Loucy (cell line): Measurements from ENCODE around the gene FBLL1.

ENCODE experiments used
- H2AFZ ChIP-seq: fragments of 200-600 bp; sonication (generic); 2 replicates; pipeline ENCODE4 v1.6.0; 2016; ENCODE audit warnings: antibody characterized with exemption, mild to moderate bottlenecking, low read length, moderate library complexity
- H3F3A ChIP-seq: fragments of 200-600 bp; 2 replicates; pipeline ENCODE4 v1.6.0; 2016; ENCODE audit warnings: antibody characterized with exemption, low read depth, mild to moderate bottlenecking
- H3K27me3 ChIP-seq: fragments of 200-600 bp; sonication (generic); 2 replicates; pipeline ENCODE4 v1.6.1; 2014; ENCODE audit warnings: low read length, mild to moderate bottlenecking; ENCODE audit not compliant: insufficient read depth, poor library complexity, severe bottlenecking
- H3K36me3 ChIP-seq: fragments of 200-600 bp; sonication (generic); 2 replicates; pipeline ENCODE4 v1.6.1; 2016; ENCODE audit warnings: low read length; ENCODE audit not compliant: insufficient read depth
- H3K4me1 ChIP-seq: fragments of 200-600 bp; sonication (generic); 2 replicates; pipeline ENCODE4 v1.5.1; 2014; ENCODE audit warnings: low read length, mild to moderate bottlenecking; ENCODE audit not compliant: insufficient read depth, poor library complexity, severe bottlenecking
- H3K4me2 ChIP-seq: fragments of 200-600 bp; sonication (generic); 2 replicates; pipeline ENCODE4 v1.6.0; 2014; ENCODE audit warnings: antibody characterized with exemption, low read length, low read depth, mild to moderate bottlenecking; ENCODE audit not compliant: poor library complexity, severe bottlenecking
- H3K4me3 ChIP-seq: fragments of 200-600 bp; sonication (generic); 2 replicates; pipeline ENCODE4 v1.5.1; 2014; ENCODE audit warnings: low read length, mild to moderate bottlenecking, mixed read lengths; ENCODE audit not compliant: poor library complexity, severe bottlenecking
- H3K79me2 ChIP-seq: fragments of 200-600 bp; sonication (generic); 2 replicates; pipeline ENCODE4 v1.6.1; 2014; ENCODE audit warnings: low read length; ENCODE audit not compliant: insufficient read depth
- H3K9ac ChIP-seq: fragments of 200-600 bp; sonication (generic); 2 replicates; pipeline ENCODE4 v1.6.0; 2014; ENCODE audit warnings: mild to moderate bottlenecking, low read depth, low read length, moderate library complexity; ENCODE audit not compliant: poor library complexity, severe bottlenecking
- H3K9me2 ChIP-seq: fragments of 200-600 bp; sonication (generic); replicated peaks from 2 replicates; pipeline ENCODE4 v1.6.1; 2016; ENCODE audit warnings: low read depth, low read length, mixed read lengths
- H3K9me3 ChIP-seq: fragments of 200-600 bp; sonication (generic); 2 replicates; pipeline ENCODE4 v1.6.1; 2014; ENCODE audit warnings: mild to moderate bottlenecking, antibody characterized with exemption, low read length, low read depth; ENCODE audit not compliant: insufficient read depth
- H4K20me1 ChIP-seq: fragments of 200-600 bp; sonication (generic); 2 replicates; pipeline ENCODE4 v1.6.0; 2014; ENCODE audit warnings: antibody characterized with exemption, low read length, mild to moderate bottlenecking; ENCODE audit not compliant: insufficient read depth, poor library complexity, severe bottlenecking
- CTCF ChIP-seq: fragments of 200-600 bp; sonication (generic); conservative IDR thresholded peaks from 2 replicates; pipeline ENCODE4 v1.5.1; 2014; ENCODE audit warnings: mild to moderate bottlenecking, antibody characterized with exemption, low read length
- EZH2phosphoT487 ChIP-seq: fragments of 200-600 bp; IDR thresholded peaks from 2 replicates; pipeline ENCODE4 v1.6.1; 2018; ENCODE audit warnings: antibody characterized with exemption, mild to moderate bottlenecking, moderate library complexity, borderline replicate concordance

FBLL1 gene

GRCh38 chr5:168482361-168482760, 46.7 kb upstream of the FBLL1 start:
- H3F3A ChIP-seq = no peaks in the 10 kb centered on the region
- H3K79me2 ChIP-seq = peaks cover 11% of the 10 kb centered on the region
- no peak overlapping the region for H3K9ac ChIP-seq
- no peak for TF ChIP-seq CTCF
- no peak for TF ChIP-seq EZH2phosphoT487
- peaks cover 5% of the 10 kb centered on the region for H3K4me1 ChIP-seq
- H3K36me3 ChIP-seq = no peaks in the 10 kb centered on the region
- H2AFZ ChIP-seq = no peak overlapping the region
- H3K9me3 ChIP-seq = no peaks in the 10 kb centered on the region
- H3K27me3 ChIP-seq = no peaks in the 10 kb centered on the region
- no peak overlapping the region for H3K4me2 ChIP-seq
- H3K4me3 ChIP-seq = no peak overlapping the region
- H4K20me1 ChIP-seq = no peaks in the 10 kb centered on the region
- no peaks in the 10 kb centered on the region for H3K9me2 ChIP-seq

- H3K79me2 ChIP-seq = peaks cover 30% of the 10 kb centered on the region
- H3K36me3 ChIP-seq = peaks cover 4% of the 10 kb centered on the region; the same call in 1 of the 2 replicates
Measured at GRCh38 chr5:168486136-168486879, 42.8 kb upstream of the FBLL1 start, which contains the start of gene RARS1. Gene RARS1, plus strand, starts transcription at chr5:168486471. Its CDS starts 28 bp downstream, at chr5:168486499.

GRCh38 chr5:168489059-168489458, 40.0 kb upstream of the FBLL1 start:
- no peaks in the 10 kb centered on the region for H3K9me2 ChIP-seq
- H3K9me3 ChIP-seq = no peaks in the 10 kb centered on the region
- no peak overlapping the region for H3K9ac ChIP-seq
- TF ChIP-seq EZH2phosphoT487 (no peak), CTCF (no peak)
- no peaks in the 10 kb centered on the region for H3F3A ChIP-seq
- H2AFZ ChIP-seq = no peak overlapping the region
- peaks cover 30% of the 10 kb centered on the region for H3K79me2 ChIP-seq
- no peak overlapping the region for H3K4me3 ChIP-seq
- H3K4me1 ChIP-seq = peaks cover 9% of the 10 kb centered on the region
- H4K20me1 ChIP-seq = peaks cover 3% of the 10 kb centered on the region
- H3K4me2 ChIP-seq = no peak overlapping the region
- no peaks in the 10 kb centered on the region for H3K27me3 ChIP-seq
- H3K36me3 ChIP-seq = peaks cover 23% of the 10 kb centered on the region

More at GRCh38 chr5:168486136-168486879, 42.8 kb upstream of the FBLL1 start, which contains the start of gene RARS1:
- Histone ChIP-seq H3K9me2 (no peaks in the 10 kb centered on the region), H2AFZ (peak within 1 kb of the TSS; percentile 88), H3K4me1 (peaks cover 9% of the 10 kb centered on the region), H4K20me1 (peaks cover 3% of the 10 kb centered on the region), H3K27me3 (no peaks in the 10 kb centered on the region), H3K4me2 (peak within 1 kb of the TSS; percentile 78), H3K9me3 (no peaks in the 10 kb centered on the region), H3K4me3 (peak within 1 kb of the TSS; percentile 97), H3F3A (no peaks in the 10 kb centered on the region), H3K9ac (peak within 1 kb of the TSS; percentile 76)
- TF ChIP-seq CTCF (peak; percentile 72), EZH2phosphoT487 (no peak)
